ENCODE data around the gene STARD10.

DNA sequence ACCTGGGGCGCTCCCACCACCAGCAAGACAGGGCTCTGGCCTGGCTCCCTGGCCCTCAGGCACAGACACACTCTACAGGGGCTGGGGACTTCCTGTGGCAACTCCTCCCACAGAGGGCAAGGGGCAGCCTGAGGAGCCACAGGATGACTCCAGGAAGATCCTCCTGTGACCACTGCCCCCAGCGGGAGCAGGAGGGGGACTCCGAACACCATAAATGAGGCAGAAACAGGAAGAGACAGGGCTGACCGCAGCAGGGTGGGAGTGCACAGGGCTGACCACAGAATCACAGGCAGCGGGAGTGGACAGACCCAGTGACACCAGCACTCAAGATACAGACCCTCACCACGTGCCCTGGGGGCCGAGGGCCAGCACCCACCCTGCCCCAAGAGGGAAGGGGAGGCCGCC lies 52.4 kb downstream of the STARD10 start:
- TF ChIP-seq, protein P1, sequence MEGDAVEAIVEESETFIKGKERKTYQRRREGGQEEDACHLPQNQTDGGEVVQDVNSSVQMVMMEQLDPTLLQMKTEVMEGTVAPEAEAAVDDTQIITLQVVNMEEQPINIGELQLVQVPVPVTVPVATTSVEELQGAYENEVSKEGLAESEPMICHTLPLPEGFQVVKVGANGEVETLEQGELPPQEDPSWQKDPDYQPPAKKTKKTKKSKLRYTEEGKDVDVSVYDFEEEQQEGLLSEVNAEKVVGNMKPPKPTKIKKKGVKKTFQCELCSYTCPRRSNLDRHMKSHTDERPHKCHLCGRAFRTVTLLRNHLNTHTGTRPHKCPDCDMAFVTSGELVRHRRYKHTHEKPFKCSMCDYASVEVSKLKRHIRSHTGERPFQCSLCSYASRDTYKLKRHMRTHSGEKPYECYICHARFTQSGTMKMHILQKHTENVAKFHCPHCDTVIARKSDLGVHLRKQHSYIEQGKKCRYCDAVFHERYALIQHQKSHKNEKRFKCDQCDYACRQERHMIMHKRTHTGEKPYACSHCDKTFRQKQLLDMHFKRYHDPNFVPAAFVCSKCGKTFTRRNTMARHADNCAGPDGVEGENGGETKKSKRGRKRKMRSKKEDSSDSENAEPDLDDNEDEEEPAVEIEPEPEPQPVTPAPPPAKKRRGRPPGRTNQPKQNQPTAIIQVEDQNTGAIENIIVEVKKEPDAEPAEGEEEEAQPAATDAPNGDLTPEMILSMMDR (IDR thresholded peaks at IDR 0.05; ENCODE audit: insufficient read depth, low read depth, low read length): no peak
- no peak for TF ChIP-seq EZH2 (IDR thresholded peaks at IDR 0.05; ENCODE audit: insufficient read depth, low read length)

All from astrocyte (in vitro differentiated cells and primary cell).